ENCODE data around the gene BICC1.

Gene BICC1

GRCh38 chr10:58721601-58722281 lies 209.1 kb downstream of the BICC1 start:
- H3K79me2 ChIP-seq (ENCODE audit: insufficient read depth, low read depth) = no peaks in the 10 kb centered on the region
- H3K4me3 ChIP-seq (IDR thresholded peaks at IDR 0.05; ENCODE audit: insufficient read depth, low read depth, low read length) = no peak overlapping the region

GRCh38 chr10:58723186-58723585 lies 210.5 kb downstream of the BICC1 start:
- no peak overlapping the region for H3K4me2 ChIP-seq
- no peaks in the 10 kb centered on the region for H3K79me2 ChIP-seq (ENCODE audit: insufficient read depth, low read depth)
- no peak overlapping the region for H2AFZ ChIP-seq (ENCODE audit: low read depth)
- H3K27me3 ChIP-seq (ENCODE audit: insufficient read depth, low read depth) = no peaks in the 10 kb centered on the region
- no peaks in the 10 kb centered on the region for H3K4me1 ChIP-seq (ENCODE audit: low read depth, poor library complexity, severe bottlenecking)
- no peak overlapping the region for H3K27ac ChIP-seq
- no peak overlapping the region for H3K9ac ChIP-seq
- H3K4me3 ChIP-seq (IDR thresholded peaks at IDR 0.05; ENCODE audit: insufficient read depth, low read depth, low read length) = no peak overlapping the region
- H4K20me1 ChIP-seq (ENCODE audit: insufficient read depth) = no peaks in the 10 kb centered on the region
- no peak for TF ChIP-seq CTCF (conservative IDR thresholded peaks at IDR 0.05; ENCODE audit: low read depth, low read length)
- no peaks in the 10 kb centered on the region for H3K36me3 ChIP-seq (ENCODE audit: insufficient read depth)

More at GRCh38 chr10:58721601-58722281, 209.1 kb downstream of the BICC1 start:
- Histone ChIP-seq H3K4me1 (ENCODE audit: low read depth, poor library complexity, severe bottlenecking) (no peaks in the 10 kb centered on the region), H3K36me3 (ENCODE audit: insufficient read depth) (no peaks in the 10 kb centered on the region), H3K27me3 (ENCODE audit: insufficient read depth, low read depth) (no peaks in the 10 kb centered on the region), H4K20me1 (ENCODE audit: insufficient read depth) (no peaks in the 10 kb centered on the region), H3K4me2 (no peak overlapping the region), H3K27ac (no peak overlapping the region), H3K9ac (no peak overlapping the region), H2AFZ (ENCODE audit: low read depth) (no peak overlapping the region)
- no peak for TF ChIP-seq CTCF (conservative IDR thresholded peaks at IDR 0.05; ENCODE audit: low read depth, low read length)

- Histone ChIP-seq H3K27ac (no peak overlapping the region), H3K4me1 (ENCODE audit: low read depth, poor library complexity, severe bottlenecking) (no peaks in the 10 kb centered on the region), H4K20me1 (ENCODE audit: insufficient read depth) (no peaks in the 10 kb centered on the region), H3K4me3 (IDR thresholded peaks at IDR 0.05; ENCODE audit: insufficient read depth, low read depth, low read length) (no peak overlapping the region), H3K36me3 (ENCODE audit: insufficient read depth) (no peaks in the 10 kb centered on the region), H3K27me3 (ENCODE audit: insufficient read depth, low read depth) (no peaks in the 10 kb centered on the region), H3K79me2 (ENCODE audit: insufficient read depth, low read depth) (no peaks in the 10 kb centered on the region), H3K4me2 (no peak overlapping the region), H2AFZ (ENCODE audit: low read depth) (no peak overlapping the region), H3K9ac (no peak overlapping the region)
- TF ChIP-seq CTCF (conservative IDR thresholded peaks at IDR 0.05; ENCODE audit: low read depth, low read length) = no peak
These were observed 211.3 kb downstream of the BICC1 start for GRCh38 chr10:58723966-58724365.

- no peaks in the 10 kb centered on the region for H3K36me3 ChIP-seq (ENCODE audit: insufficient read depth)
- no peaks in the 10 kb centered on the region for H4K20me1 ChIP-seq (ENCODE audit: insufficient read depth)
- H3K4me2 ChIP-seq = no peak overlapping the region
- H2AFZ ChIP-seq (ENCODE audit: low read depth) = no peak overlapping the region
- H3K4me1 ChIP-seq (ENCODE audit: low read depth, poor library complexity, severe bottlenecking) = no peaks in the 10 kb centered on the region
- H3K9ac ChIP-seq = no peak overlapping the region
- H3K27ac ChIP-seq = no peak overlapping the region
- no peak overlapping the region for H3K4me3 ChIP-seq (IDR thresholded peaks at IDR 0.05; ENCODE audit: insufficient read depth, low read depth, low read length)
- H3K27me3 ChIP-seq (ENCODE audit: insufficient read depth, low read depth) = no peaks in the 10 kb centered on the region
- no peak for TF ChIP-seq CTCF (conservative IDR thresholded peaks at IDR 0.05; ENCODE audit: low read depth, low read length)
- H3K79me2 ChIP-seq (ENCODE audit: insufficient read depth, low read depth) = no peaks in the 10 kb centered on the region
These were observed 212.1 kb downstream of the BICC1 start for GRCh38 chr10:58724781-58725180.

Measured in KMS-11 (cell line).